Brain microvascular endothelial cell (primary cell): ENCODE measurements around the gene KRT85.

Experiments
- DNase-seq: peaks from one replicate; pipeline ENCODE4 v3.0.0-alpha.2; 2020
- H3K27ac ChIP-seq: fragments of 250-450 bp; sonication (Bioruptor Pico); 2 replicates; pipeline ENCODE4 v1.5.1; 2020; ENCODE audit warnings: mild to moderate bottlenecking, moderate library complexity
- H3K27me3 ChIP-seq: fragments of 250-450 bp; sonication (Bioruptor Pico); replicated peaks from 2 replicates; pipeline ENCODE4 v1.5.1; 2020; ENCODE audit warnings: mild to moderate bottlenecking
- H3K36me3 ChIP-seq: fragments of 250-450 bp; sonication (Bioruptor Pico); replicated peaks from 2 replicates; pipeline ENCODE4 v1.5.1; 2020; ENCODE audit warnings: mild to moderate bottlenecking
- H3K4me3 ChIP-seq: 2 replicates; pipeline ENCODE4 v1.5.1; 2011; ENCODE audit warnings: low read depth, mild to moderate bottlenecking, control low read depth, low read length, moderate library complexity
- in situ Hi-C: cut with HindIII; loops from 2 replicates; pipeline ENCODE4 v1.10.0; 2017; ENCODE audit warnings: low sequenced_read_pairs, low pct_ligation_motif_present
- TF ChIP-seq, protein P1 (sequence below): IDR thresholded peaks from 2 replicates; pipeline ENCODE4 v1.5.1; 2011; ENCODE audit warnings: low read depth, mild to moderate bottlenecking, moderate library complexity, low read length, control low read depth, inconsistent platforms; ENCODE audit errors: missing control alignments

Gene KRT85

DNA sequence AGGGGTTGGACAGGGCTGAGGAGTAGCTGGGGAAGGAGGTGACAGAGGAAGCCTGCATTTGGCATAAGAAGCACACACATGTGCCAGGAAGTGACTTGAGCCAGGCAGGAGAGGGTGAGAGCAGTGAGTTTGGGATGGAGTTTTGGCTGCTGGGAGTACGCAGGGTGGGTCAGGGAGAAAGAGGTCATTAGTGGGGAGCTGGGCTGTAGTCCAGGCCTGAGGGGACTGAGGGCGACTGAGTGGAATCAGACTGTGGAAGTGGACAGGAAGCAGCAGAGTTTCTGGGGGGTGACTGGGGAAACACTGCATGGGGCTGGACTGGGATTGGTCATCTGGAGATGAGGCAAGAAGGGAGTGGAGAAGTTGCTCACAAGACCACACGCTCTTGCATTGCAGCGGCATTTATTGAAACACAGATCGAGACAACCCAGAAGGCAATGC is 7.6 kb downstream of the KRT85 start:
- in situ Hi-C loops, result no loop called here
- H3K36me3 ChIP-seq, result no peaks in the 10 kb centered on the region
- no peak overlapping the region for H3K4me3 ChIP-seq
- no peaks in the 10 kb centered on the region for H3K27me3 ChIP-seq
- TF ChIP-seq, protein P1, sequence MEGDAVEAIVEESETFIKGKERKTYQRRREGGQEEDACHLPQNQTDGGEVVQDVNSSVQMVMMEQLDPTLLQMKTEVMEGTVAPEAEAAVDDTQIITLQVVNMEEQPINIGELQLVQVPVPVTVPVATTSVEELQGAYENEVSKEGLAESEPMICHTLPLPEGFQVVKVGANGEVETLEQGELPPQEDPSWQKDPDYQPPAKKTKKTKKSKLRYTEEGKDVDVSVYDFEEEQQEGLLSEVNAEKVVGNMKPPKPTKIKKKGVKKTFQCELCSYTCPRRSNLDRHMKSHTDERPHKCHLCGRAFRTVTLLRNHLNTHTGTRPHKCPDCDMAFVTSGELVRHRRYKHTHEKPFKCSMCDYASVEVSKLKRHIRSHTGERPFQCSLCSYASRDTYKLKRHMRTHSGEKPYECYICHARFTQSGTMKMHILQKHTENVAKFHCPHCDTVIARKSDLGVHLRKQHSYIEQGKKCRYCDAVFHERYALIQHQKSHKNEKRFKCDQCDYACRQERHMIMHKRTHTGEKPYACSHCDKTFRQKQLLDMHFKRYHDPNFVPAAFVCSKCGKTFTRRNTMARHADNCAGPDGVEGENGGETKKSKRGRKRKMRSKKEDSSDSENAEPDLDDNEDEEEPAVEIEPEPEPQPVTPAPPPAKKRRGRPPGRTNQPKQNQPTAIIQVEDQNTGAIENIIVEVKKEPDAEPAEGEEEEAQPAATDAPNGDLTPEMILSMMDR, result no peak
- no peak for DNase-seq
- no peak overlapping the region for H3K27ac ChIP-seq

DNA sequence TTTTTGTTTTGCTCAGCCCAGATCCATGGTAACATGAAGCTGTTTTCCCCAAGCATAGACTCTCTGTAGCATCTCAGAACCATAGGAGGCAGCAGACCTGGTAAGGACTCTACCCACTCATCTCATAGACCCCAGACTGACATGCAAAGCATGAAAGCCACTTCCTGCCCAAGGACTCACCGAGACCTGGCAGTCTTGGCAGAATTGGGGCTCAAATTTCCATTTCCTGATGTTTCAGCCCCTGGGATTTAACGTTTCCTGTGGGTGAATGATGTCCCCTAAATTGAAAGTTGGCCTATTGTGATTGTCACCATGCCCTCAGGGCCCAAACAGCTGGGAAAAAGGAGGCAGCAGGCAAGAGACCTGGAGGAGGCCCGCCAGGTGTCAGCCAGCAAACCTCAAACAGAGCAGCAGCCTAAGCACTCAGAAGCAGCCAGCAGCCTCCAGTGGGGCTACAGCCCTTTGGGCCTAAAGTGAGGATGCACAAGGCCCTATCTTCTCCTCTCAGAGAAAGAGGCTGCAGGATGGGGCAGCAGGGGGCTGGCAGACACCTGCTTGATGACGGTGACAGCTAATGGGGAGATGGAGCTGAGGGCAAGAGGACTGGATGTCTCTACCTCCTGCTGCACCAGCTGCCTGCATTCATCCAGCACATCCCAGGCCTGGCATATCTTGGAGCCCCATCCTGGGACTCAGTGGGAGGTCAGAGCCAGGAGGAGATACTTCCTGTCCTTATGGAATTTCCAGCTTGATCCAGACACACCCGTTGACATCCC is 8.5 kb downstream of the KRT85 start:
- no peak overlapping the region for H3K4me3 ChIP-seq
- in situ Hi-C loops, result no loop called here
- no peaks in the 10 kb centered on the region for H3K36me3 ChIP-seq
- TF ChIP-seq, protein P1, result peak; percentile 1
- peaks cover 2% of the 10 kb centered on the region for H3K27me3 ChIP-seq
- no peak overlapping the region for H3K27ac ChIP-seq
- no peak for DNase-seq

DNA sequence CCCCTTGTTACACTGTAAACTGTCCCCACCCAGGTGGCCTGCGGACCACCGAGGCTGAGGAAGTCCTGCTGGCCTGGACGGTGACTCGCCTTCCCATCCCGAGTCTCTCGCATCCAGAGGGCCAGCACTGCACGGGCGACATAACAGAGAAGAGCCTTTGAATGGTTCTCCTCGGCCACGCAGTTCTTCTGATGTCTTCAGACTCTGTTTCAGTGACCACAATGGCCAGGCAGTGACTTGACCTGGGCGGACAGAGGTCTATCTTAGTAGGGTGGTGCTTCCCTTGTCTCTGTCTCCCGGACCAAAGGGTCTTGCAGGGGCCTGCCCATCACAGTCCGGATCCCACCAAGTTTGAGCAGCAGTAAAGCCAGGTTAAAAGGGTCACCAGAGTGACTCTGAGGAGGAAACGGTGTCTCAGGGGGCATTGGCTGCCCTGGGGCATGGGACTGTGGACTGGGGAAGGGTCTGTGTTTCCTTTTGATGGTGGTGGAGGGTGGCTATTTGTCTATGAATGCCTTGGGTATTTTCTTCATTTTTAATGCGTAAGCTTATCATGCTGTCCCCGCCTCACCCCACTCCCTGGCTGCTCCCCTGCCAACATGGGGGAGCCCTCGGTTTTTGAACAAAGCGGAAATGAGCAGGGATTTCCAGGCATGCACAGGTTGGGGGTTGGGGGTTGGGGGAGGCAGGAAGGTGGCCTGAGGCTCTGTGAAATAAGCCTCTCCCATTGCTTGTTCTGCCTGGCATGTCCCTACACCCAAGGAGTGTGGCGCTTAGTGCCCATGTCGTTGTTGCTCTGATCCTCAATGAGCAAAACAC is 10.3 kb downstream of the KRT85 start:
- TF ChIP-seq, protein P1, result no peak
- no peaks in the 10 kb centered on the region for H3K36me3 ChIP-seq
- no peak for DNase-seq
- H3K4me3 ChIP-seq, result no peak overlapping the region
- no peak overlapping the region for H3K27ac ChIP-seq
- in situ Hi-C loops, result no loop called here
- peaks cover 11% of the 10 kb centered on the region for H3K27me3 ChIP-seq

DNA sequence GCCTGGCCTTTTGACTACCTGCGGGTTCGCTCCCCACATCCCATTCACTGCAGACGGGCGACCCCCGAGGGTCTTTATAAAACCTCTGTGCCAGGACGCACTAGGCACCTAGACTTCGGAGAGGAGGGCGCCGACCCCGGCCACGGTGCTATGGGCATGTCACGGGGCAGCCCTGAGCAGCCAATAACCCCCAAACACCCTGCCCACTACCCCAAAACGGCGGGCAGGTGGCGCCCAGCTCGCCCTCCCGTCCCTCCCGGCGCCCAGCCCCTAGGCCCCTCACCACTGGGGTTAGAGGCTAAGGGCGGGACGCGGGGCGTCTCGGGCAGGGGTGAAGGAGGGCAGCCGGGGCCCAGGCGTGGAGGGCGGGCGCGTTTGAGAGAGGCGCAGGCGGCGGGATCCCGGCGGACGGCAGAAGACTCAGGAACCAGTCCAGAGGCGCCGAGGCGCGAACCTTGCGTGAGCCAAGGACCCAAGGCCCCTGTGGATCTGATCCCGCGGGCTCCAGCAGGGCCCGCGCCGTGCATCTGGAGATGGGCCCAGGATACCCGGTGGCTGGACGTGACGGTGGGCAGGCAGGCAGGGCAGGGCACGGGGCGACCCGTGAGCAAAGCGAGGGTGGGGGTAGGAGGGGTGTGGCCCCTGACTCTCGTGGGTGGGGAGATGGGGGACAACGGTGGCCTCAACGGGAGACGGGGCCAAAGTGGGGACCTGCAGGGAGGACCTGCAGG is 11.1 kb downstream of the KRT85 start:
- Histone ChIP-seq H3K27ac (no peak overlapping the region), H3K27me3 (peaks cover 11% of the 10 kb centered on the region), H3K4me3 (no peak overlapping the region), H3K36me3 (no peaks in the 10 kb centered on the region)
- in situ Hi-C loops, result no loop called here
- no peak for DNase-seq
- TF ChIP-seq, protein P1, result no peak

DNA sequence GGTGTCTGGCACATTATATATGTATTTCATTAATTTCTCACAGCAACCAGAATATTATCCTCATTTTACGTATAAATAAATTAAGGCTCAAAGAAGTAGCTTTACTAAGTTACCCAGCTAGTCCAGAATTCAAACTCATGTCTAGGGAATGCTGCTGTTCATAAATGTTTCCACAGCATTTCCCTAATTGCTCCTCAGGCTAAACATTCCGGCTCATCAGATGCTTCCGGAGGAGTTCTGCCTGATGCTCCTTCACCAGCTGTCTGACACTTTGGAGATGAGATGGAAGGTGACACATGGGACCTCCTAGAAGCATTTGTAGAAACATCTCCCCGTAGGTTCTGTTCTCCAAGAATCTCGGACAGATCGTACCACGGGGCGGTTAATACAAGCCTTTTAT is 12.1 kb downstream of the KRT85 start:
- TF ChIP-seq, protein P1, result no peak
- Histone ChIP-seq H3K27me3 (peaks cover 12% of the 10 kb centered on the region), H3K4me3 (no peak overlapping the region), H3K36me3 (no peaks in the 10 kb centered on the region), H3K27ac (no peak overlapping the region)
- in situ Hi-C loops, result no loop called here
- DNase-seq, result no peak
